Stimulated activated CD4-positive, alpha-beta T cell treated with anti-CD3 and anti-CD28 coated beads, Interleukin-4, amount 100 ng/mL, for 48 hours (primary cell): ENCODE data around the gene FKBP5.
A peak's percentile ranks its signal among the peaks of the same experiment; 100 is the strongest.
"Not testable (repeated sequence)": the region's sequence is repeated elsewhere in the genome, so short reads cannot be mapped to it uniquely, and the experiment has no call there.

Experiments used
- DNase-seq, 2 donors: peaks; one replicate each; pipeline ENCODE4 v3.0.0-alpha.2; 2020; ENCODE audit warnings: low read depth in 2 of 2

The FKBP5 gene

GRCh38 chr6:35724059-35724458 lies 35.3 kb upstream of the FKBP5 start:
- no peak for DNase-seq

GRCh38 chr6:35723587-35723986 lies 34.9 kb upstream of the FKBP5 start:
- no peak for DNase-seq

DNA sequence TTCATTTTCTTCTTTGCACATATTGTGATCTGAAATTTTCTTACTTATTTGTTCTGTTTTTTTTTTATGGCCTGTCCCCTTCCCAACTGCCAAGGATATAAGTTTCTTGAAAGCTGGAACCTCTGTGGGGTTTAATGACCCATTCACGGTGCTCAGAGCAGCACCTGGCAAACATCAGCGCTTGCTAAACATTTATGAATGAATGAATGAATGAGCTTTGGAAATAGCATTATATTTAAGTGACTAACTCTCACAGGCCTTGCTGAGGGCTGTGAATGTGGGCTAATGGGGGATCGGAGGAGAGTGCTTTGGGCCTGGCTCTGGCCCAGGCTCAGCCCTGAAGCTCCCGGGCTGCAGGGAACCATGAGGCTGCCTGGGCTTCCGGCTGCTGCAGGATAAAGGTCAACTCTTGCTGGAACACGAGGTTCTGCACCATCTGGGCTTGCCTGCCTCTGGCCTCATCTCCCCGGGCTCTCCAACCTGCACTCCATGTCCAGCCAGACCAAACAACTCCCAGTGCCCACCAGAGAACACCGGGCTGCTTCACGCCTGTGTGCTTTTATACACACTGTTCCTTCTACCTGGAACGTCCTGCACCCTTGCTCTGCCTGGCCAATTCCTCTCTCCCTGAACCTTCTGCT lies 33.5 kb upstream of the FKBP5 start:
- no peak for DNase-seq

GRCh38 chr6:35719830-35720733 lies 31.4 kb upstream of the FKBP5 start:
- DNase-seq, result no peak

GRCh38 chr6:35719404-35719829 lies 30.7 kb upstream of the FKBP5 start:
- no peak for DNase-seq

DNA sequence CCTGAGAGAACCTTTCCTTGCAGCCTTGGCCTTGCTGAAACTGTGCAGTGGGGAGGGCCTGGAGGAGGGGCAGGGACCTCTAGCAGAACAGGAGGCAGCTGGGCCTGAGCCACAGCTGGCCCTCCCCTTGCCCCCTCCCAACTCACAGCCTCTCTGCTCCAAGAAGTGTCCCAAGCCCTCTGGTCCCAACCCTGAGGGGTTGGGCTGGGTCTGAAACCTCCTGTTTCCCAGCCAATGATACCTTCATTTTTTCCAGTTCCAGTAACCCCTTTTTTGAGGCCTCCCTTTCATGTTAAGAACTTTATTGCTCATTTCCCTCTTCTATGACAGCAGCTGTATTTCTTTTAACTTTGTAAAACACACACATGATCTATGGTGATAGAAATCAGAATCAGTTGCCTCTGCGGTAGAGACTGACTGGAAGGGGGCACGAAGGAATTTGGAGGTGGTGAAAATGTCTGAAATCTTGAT lies 30.2 kb upstream of the FKBP5 start:
- peak in 1 of 2 donors; percentile 24 for DNase-seq

GRCh38 chr6:35718375-35718736 lies 29.6 kb upstream of the FKBP5 start:
- no peak for DNase-seq

- no peak for DNase-seq
Observed at GRCh38 chr6:35717449-35718374, 29.0 kb upstream of the FKBP5 start.

- DNase-seq, result no peak
Observed at GRCh38 chr6:35716798-35717197, 28.1 kb upstream of the FKBP5 start.

GRCh38 chr6:35713006-35713767 lies 24.5 kb upstream of the FKBP5 start:
- DNase-seq, result no peak

- no peak for DNase-seq
Observed at GRCh38 chr6:35711731-35712130, 23.0 kb upstream of the FKBP5 start.

DNA sequence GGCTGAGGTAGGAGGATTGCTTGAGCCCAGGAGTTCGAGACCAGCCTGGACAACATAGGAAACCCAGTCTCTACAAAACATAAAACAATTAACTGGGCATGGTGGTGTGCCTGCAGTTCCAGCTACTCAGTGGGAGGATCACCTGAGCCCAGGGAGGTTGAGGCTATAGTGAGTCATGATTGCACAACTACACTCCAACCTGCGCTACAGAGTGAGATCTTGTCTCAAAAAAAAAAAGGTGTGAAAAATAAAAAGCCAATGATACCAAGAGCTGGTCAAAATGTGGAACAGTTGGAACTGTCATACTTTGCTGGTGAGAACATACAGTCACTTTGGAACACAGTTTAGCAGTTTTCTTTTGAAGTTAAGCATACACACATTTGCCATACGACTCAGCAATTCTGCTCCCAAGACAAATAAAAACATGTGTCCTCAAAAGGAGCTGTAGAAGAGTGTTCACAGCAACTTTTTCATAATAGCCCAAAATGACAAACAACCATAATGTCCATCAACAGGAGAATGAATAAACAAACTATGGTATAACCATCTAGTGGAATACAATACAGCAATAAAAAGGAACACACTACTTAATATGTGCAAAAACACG lies 21.6 kb upstream of the FKBP5 start:
- peak in 1 of 2 donors; percentile 26 for DNase-seq

DNA sequence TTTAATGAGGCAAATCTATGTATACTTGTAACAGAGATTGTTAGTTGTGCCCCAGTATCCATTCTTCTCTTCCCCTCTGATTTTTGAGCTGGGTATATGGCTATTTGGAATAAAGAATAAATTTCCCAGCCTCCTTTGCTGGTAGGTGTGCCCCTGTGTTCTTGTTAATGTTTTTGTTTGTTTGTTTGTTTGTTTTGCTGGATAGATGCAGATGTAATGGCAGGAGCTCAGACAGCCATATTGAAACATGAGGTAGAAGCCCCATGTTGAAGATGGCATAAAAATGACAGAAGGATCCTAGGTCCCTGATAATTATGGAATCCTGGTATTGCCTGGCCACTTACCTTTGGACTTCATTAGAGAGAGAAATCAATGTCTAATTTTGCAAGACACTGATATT lies 19.9 kb upstream of the FKBP5 start:
- DNase-seq, result no peak

DNA sequence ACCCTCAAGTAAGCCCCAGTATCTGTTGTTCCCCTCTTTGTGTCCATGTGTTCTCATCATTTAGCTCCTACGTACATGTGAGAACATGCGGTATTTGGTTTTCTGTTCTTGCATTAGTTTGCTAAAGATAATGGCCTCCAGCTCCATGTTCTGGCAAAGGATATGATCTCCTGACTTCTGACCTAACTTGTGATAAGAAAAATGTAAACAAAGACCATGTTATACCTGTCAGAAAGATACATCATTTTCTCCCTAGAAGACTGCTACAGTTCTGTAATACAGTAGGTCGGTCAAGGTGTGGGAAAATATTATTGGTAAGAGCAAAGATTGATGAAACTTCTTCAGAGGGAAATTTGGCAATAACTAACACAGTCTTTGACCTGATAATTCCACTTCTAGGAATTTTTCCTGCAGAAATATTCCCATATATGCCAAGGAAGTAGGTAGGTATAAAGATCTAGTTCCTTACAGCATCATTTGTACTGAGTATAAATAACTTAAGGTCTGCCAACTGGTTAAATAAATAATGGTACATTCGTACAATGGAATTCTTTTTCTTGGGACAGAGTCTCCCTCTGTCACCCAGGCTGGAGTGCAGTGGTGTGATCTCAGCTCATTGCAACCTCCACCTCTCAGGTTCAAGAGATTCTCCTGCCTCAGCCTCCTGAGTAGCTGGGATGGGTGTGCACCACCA lies 19.1 kb upstream of the FKBP5 start:
- DNase-seq, result no peak

DNA sequence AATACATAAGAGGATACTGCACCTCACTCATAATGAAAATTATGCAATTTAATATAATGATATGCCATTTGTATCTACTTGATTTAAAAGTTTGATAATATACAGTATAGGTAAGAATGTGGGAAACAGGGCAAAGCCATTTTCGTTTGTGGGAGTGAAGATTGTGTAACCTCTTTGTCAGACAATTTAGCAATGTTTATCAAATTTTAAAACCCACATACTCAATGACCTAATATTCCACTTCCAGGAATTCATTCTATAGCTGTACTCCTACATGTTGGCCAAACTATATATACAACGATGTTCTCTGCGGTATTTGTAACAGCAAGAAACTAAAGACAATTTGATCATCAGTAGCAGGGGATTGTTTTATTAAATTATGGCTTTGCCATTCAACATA lies 17.8 kb upstream of the FKBP5 start:
- no peak for DNase-seq

DNA sequence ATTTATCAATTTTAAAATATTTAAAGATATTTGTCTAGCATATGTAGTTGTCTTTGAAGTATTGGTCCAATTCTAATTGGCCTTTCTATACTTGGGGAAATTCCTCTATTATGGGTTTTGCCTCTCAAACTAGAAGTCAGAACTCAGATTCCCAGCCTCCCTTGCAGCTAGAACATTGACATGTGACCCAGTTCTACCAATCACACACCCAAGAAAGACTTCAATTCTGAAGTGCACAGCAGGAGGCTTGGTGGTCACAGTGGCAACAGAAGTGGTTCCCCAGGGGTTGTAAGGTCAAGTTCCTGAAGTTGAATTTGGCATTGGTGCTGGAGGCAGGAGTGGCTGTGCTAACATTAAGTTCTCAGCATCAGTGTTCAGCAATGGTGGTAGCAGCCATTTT lies 14.8 kb upstream of the FKBP5 start:
- DNase-seq, result no peak

- DNase-seq, result no peak
Observed at GRCh38 chr6:35698858-35699257, 10.1 kb upstream of the FKBP5 start.

- not testable (repeated sequence) for DNase-seq
Observed at GRCh38 chr6:35698430-35698829, 9.7 kb upstream of the FKBP5 start.

DNA sequence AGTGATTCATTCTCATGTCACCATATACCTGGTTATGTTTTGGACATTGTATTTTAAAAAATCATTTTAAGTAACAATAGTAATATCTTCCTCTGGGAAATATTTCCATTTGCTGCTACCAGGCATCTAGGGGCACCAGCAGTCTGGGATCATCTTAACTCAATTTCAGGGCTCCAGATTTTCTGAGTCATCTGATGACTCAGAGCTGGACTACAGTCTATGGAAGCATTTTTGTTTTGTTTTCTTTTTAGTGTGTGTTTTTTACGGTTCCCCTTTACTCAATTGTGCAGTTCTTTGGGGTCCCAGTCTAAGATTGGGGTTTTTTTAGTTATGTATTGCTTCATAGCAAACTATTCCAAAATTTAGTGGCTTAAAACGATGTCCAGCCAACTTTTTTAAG lies 5.7 kb upstream of the FKBP5 start:
- DNase-seq, result no peak
